Spleen (tissue), 11 donors: ENCODE data around the gene TENT5C. TPM values are rescaled to one million over a fixed set of nuclear protein-coding genes. Genes with fewer than 3 reads are reported as not detected.
A peak's percentile ranks its signal among the peaks of the same experiment; 100 is the strongest.

Source experiments
- DNase-seq: peaks from one replicate; pipeline ENCODE4 v3.0.0-alpha.2; 2020
- H3K27ac ChIP-seq, 8 donors: fragments of 200-600 bp; sonication (generic) in 7 of 8; 1 replicate in 4 of 8; 2 replicates in 4 of 8; pipeline versions ENCODE4 v1.5.0 to v1.8.0; 2016 to 2021; ENCODE audit warnings: inconsistent platforms in 4 of 8, mild to moderate bottlenecking in 4 of 8, moderate library complexity in 1 of 8
- H3K27me3 ChIP-seq, 7 donors: fragments of 200-600 bp; sonication (generic) in 6 of 7; replicated peaks in 1 of 7; 1 replicate in 4 of 7; 2 replicates in 3 of 7; pipeline versions ENCODE4 v1.5.0 to v1.8.0; 2016 to 2021; ENCODE audit warnings: inconsistent platforms in 3 of 7, mild to moderate bottlenecking in 1 of 7
- H3K36me3 ChIP-seq, 6 donors: fragments of 200-600 bp; sonication (generic) in 5 of 6; 1 replicate in 4 of 6; 2 replicates in 2 of 6; pipeline versions ENCODE4 v1.5.0 to v1.8.0; 2016 to 2021; ENCODE audit warnings: inconsistent platforms in 2 of 6
- H3K4me1 ChIP-seq, 6 donors: fragments of 200-600 bp; sonication (generic) in 5 of 6; 1 replicate in 3 of 6; 2 replicates in 3 of 6; pipeline versions ENCODE4 v1.5.0 to v1.8.0; 2016 to 2021; ENCODE audit warnings: inconsistent platforms in 3 of 6
- H3K4me3 ChIP-seq, 8 donors: fragments of 200-600 bp; sonication (generic) in 7 of 8; 1 replicate in 4 of 8; 2 replicates in 4 of 8; pipeline versions ENCODE4 v1.5.0 to v1.8.0; 2016 to 2021; ENCODE audit warnings: inconsistent platforms in 4 of 8, mild to moderate bottlenecking in 4 of 8, moderate library complexity in 2 of 8
- H3K9me3 ChIP-seq, 8 donors: fragments of 200-600 bp; sonication (generic) in 7 of 8; 1 replicate in 4 of 8; 2 replicates in 4 of 8; pipeline versions ENCODE4 v1.5.0 to v1.8.0; 2016 to 2021; ENCODE audit warnings: inconsistent platforms in 4 of 8
- CTCF ChIP-seq, 11 experiments: fragments of 200-600 bp in 7 of 11; fragments of 450-650 bp in 4 of 11; sonication (generic) in 4 of 11; IDR thresholded peaks in 8 of 11; conservative IDR thresholded peaks in 3 of 11; 1 replicate in 7 of 11; 2 replicates in 4 of 11; pipeline versions ENCODE4 v1.4.0 to v1.8.0; 2016 to 2021; ENCODE audit warnings: antibody characterized with exemption in 11 of 11, inconsistent platforms in 4 of 11, mild to moderate bottlenecking in 1 of 11
- POLR2A ChIP-seq, 3 donors: fragments of 450-650 bp; IDR thresholded peaks; one replicate each; pipeline ENCODE4 v1.5.1; 2017; ENCODE audit warnings: antibody characterized with exemption in 3 of 3, mild to moderate bottlenecking in 1 of 3
- POLR2AphosphoS5 ChIP-seq, 3 donors: sonication (generic); formaldehyde crosslinking; IDR thresholded peaks; one replicate each; pipeline ENCODE4 v1.5.1; 2017; ENCODE audit warnings: antibody characterized with exemption in 3 of 3
- WGBS, 5 donors: extraction: QIAGEN DNeasy Blood & Tissue Kit in 3 of 5; methylation state at CpG; one replicate each; pipeline versions ENCODE4 v1.1.5 to v1.1.7; 2013 to 2018; 5-methylcytosine and 5-hydroxymethylcytosine counted together
- intact Hi-C: fragments of 100-400 bp; cut with DNase I; formaldehyde crosslinking; loops from one replicate; pipeline ENCODE4 v1.15.0; 2023; ENCODE audit warnings: low total_unique reads
- polyA plus RNA-seq, 3 donors: library from polyadenylated mRNA; stranded (reverse); fragments of 200-250 nt; gene quantifications; one replicate each; pipeline ENCODE4 v1.2.1, GENCODE V29; 2013
- total RNA-seq, 7 donors: library from RNA; depleted of rRNA in 3 of 7; stranded (reverse); fragments of >200 nt in 3 of 7; fragmentation: NEBNext Ultra II Directional in 4 of 7; extraction: Animal tissue kit (Norgen Biotek cat#: 25700) in 4 of 7; gene quantifications; one replicate each; pipeline versions ENCODE4 v1.1.0 to v1.2.1, GENCODE V29; 2016 to 2021
- donor health status: healthy with polysubstance abuse.
- donor health status: DM: no; HTN: no; CAD: no; lungs with moderate emphysema.
- donor health status: DM: no; HTN: no; CAD: no.
- donor health status: Bipolar disorder and iron deficiency.
- donor health status: healthy.
- donor health status: DM: no; HTN: no; CAD: no.
- donor health status: DM: yes; HTN: yes; CAD: no.

The TENT5C gene
- total and polyA plus RNA-seq, 10 donors: 5.6 to 181 (median 37.0) TPM

GRCh38 chr1:117608758-117609157, 2.9 kb downstream of the TENT5C start:
- 54 to 67% (median 66%) methylated on average over 1 of the region's 1 CpG for WGBS, 5 donors
- peaks cover 31 to 85% (median 69%) of the 10 kb centered on the region in 6 donors for H3K4me1 ChIP-seq
- DNase-seq: no peak
- intact Hi-C loops: loop anchor here (5.0 kb wide), 1 partner anchor 64 kb away; no protein-coding TSS in a partner anchor
- peaks cover 0 to 6% (median 0%) of the 10 kb centered on the region in 6 donors for H3K36me3 ChIP-seq
- no peaks in the 10 kb centered on the region for H3K9me3 ChIP-seq
- peak overlapping the region in 2 of 8 donors; percentile 82 to 93 for H3K4me3 ChIP-seq
- H3K27ac ChIP-seq: peak overlapping the region in 1 of 8 donors; percentile 96
- no peaks in the 10 kb centered on the region for H3K27me3 ChIP-seq
- TF ChIP-seq POLR2A (IDR thresholded peaks at IDR 0.05) (no peak), CTCF (IDR thresholded peaks at IDR 0.05 in 8 of 11, conservative IDR thresholded peaks at IDR 0.05 in 3 of 11) (no peak), POLR2AphosphoS5 (IDR thresholded peaks at IDR 0.05) (no peak)

- no peaks in the 10 kb centered on the region for H3K9me3 ChIP-seq
- intact Hi-C loops: loop anchor here (5.0 kb wide), 1 partner anchor 63 kb away; no protein-coding TSS in a partner anchor
- TF ChIP-seq POLR2A (IDR thresholded peaks at IDR 0.05): no peak
- no peak for TF ChIP-seq CTCF (IDR thresholded peaks at IDR 0.05 in 8 of 11, conservative IDR thresholded peaks at IDR 0.05 in 3 of 11)
- peak in 2 of 3 donors; percentile 15 to 21 for TF ChIP-seq POLR2AphosphoS5 (IDR thresholded peaks at IDR 0.05)
- 82 to 89% (median 85%) methylated on average over 12 of the region's 12 CpGs for WGBS, 5 donors
- peaks cover 37 to 92% (median 76%) of the 10 kb centered on the region in 6 donors for H3K4me1 ChIP-seq
- peak overlapping the region in 2 of 8 donors; percentile 82 to 93 for H3K4me3 ChIP-seq
- H3K27ac ChIP-seq: peak overlapping the region in 2 of 8 donors; percentile 12 to 24
- peaks cover 0 to 6% (median 0%) of the 10 kb centered on the region in 6 donors for H3K36me3 ChIP-seq
- no peaks in the 10 kb centered on the region for H3K27me3 ChIP-seq
- no peak for DNase-seq
These were observed 3.6 kb downstream of the TENT5C start for GRCh38 chr1:117609471-117609911.

- Histone ChIP-seq H3K27me3 (no peaks in the 10 kb centered on the region), H3K27ac (peak overlapping the region in 2 of 8 donors; percentile 12 to 24), H3K9me3 (no peaks in the 10 kb centered on the region), H3K4me1 (peaks cover 37 to 92% (median 76%) of the 10 kb centered on the region in 6 donors), H3K36me3 (peaks cover 0 to 6% (median 0%) of the 10 kb centered on the region in 6 donors), H3K4me3 (peak overlapping the region in 2 of 8 donors; percentile 82 to 93)
- intact Hi-C loops: no loop called here
- 76 to 83% (median 76%) methylated on average over 4 of the region's 4 CpGs for WGBS, 5 donors
- TF ChIP-seq POLR2AphosphoS5 (IDR thresholded peaks at IDR 0.05): no peak
- TF ChIP-seq POLR2A (IDR thresholded peaks at IDR 0.05): no peak
- TF ChIP-seq CTCF (IDR thresholded peaks at IDR 0.05 in 8 of 11, conservative IDR thresholded peaks at IDR 0.05 in 3 of 11): no peak
- DNase-seq: no peak
These were observed 4.2 kb downstream of the TENT5C start for GRCh38 chr1:117610036-117610435.

GRCh38 chr1:117611121-117611601, 5.3 kb downstream of the TENT5C start:
- TF ChIP-seq POLR2AphosphoS5 (IDR thresholded peaks at IDR 0.05) (peak in 1 of 3 donors; percentile 39), CTCF (IDR thresholded peaks at IDR 0.05 in 8 of 11, conservative IDR thresholded peaks at IDR 0.05 in 3 of 11) (no peak), POLR2A (IDR thresholded peaks at IDR 0.05) (no peak)
- Histone ChIP-seq H3K36me3 (peaks cover 0 to 6% (median 0%) of the 10 kb centered on the region in 6 donors), H3K4me3 (peak overlapping the region in 2 of 8 donors; percentile 23 to 82), H3K27ac (peak overlapping the region in 3 of 8 donors; percentile 44 to 59 (median 58)), H3K27me3 (no peaks in the 10 kb centered on the region), H3K4me1 (peaks cover 35 to 98% (median 83%) of the 10 kb centered on the region in 6 donors), H3K9me3 (no peaks in the 10 kb centered on the region)
- intact Hi-C loops: no loop called here
- DNase-seq: no peak
- 91 to 95% (median 92%) methylated on average over 5 of the region's 5 CpGs for WGBS, 5 donors
